HG03575 (cell line): ENCODE data around the gene SIRT5.

Experiments used
- ATAC-seq: cut with Tn5 transposase; IDR thresholded peaks from one replicate; pipeline ENCODE4 v1.9.1; 2021; ENCODE audit not compliant: unreplicated experiment, insufficient number of reproducible peaks, low FRiP score; ENCODE audit errors: extremely low read depth

The SIRT5 gene

DNA sequence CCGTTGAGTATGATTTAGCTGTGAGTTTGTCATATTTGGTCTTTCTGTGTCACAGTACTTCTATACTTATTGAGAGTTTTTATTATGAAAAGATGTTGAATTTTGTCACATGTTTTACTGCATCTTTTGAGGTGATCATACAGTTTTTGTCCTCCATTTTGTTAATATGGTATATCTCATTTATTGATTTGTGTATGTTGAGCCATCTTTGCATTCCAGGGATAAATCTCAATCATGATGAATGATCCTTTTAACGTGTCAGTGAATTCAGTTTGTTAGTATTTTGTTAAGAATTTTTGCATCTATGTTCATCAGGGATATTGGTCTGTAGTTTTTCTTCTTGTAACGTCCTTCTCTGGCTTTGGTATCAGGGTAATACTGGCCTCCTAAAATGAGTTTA lies 3.5 kb downstream of the SIRT5 start:
- no peak for ATAC-seq

- no peak for ATAC-seq
These were observed 5.5 kb downstream of the SIRT5 start for GRCh38 chr6:13579911-13580310.

GRCh38 chr6:13581700-13582229 lies 7.4 kb downstream of the SIRT5 start:
- no peak for ATAC-seq

- ATAC-seq = no peak
These were observed 12.5 kb downstream of the SIRT5 start for GRCh38 chr6:13586603-13587542.

- ATAC-seq = no peak
These were observed 15.4 kb downstream of the SIRT5 start for GRCh38 chr6:13589801-13590200.

DNA sequence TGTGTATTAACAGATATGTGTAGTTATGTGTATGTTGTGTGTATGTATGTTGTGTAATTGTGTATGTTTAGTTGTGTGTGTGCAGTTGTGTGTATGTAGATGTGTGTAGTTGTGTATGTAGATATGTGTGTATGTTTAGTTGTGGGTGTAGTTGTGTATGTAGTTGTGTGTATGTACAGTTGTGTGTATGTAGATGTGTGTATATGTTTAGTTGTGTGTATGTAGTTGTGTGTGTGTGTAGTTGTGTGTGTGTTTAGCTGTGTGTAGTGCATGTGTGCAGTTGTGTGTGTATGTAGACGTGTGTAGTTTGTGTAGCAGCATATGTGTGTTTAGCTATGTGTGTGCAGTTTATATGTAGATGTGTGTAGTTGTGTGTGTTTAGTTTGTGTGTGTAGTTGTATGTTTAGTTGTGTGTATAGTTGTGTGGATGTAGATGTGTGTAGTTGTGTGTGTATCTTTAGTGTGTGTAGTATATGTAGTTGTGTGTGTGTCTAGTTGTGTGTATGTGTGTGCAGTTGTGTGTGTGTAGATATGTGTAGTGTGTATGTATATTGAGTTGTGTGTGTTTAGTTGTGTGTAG lies 16.3 kb downstream of the SIRT5 start:
- ATAC-seq = no peak

GRCh38 chr6:13591205-13591921 lies 17.0 kb downstream of the SIRT5 start:
- ATAC-seq = no peak

- ATAC-seq = no peak
These were observed 18.7 kb downstream of the SIRT5 start for GRCh38 chr6:13593103-13593502.

DNA sequence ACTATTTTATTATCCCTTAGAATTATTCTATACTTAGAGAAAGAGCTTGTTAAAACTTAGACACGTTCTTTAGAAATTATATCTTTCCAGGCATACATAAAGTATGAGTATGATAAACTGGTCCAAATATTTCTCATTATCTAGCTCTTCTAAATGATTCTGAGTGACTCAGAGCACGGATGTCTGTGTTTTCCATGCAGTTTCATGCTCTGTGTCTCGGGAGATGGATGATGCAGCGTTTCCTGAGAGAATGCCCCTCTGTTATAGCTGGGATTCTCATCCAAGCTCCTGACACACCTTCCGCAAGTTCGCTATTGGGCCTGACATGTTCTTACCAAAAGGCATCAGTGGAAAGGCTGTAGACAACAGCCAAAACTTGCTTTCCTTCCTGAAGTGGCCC lies 19.3 kb downstream of the SIRT5 start:
- ATAC-seq = no peak

- ATAC-seq = no peak
These were observed 22.7 kb downstream of the SIRT5 start for GRCh38 chr6:13597073-13597472.

DNA sequence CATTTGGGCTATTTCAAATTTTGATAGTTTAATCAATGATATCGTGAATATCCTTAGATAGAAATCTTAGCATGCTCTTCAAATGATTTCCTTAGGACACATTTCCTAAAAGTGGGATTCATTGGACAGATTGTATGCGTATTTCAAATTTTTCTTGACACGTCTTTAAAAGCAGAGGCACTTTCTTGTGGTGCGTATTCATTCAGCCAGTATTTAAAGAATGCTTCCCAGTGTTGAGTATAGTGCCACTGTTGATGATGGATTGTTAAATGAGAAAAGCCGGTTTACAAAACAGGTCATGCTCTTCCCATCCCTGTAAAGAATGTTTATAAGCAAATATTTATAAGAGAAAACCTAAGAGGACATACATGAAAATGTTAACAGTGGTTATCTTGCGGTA lies 25.6 kb downstream of the SIRT5 start:
- ATAC-seq = no peak

- ATAC-seq = no peak
These were observed 29.7 kb downstream of the SIRT5 start for GRCh38 chr6:13604135-13604534.

DNA sequence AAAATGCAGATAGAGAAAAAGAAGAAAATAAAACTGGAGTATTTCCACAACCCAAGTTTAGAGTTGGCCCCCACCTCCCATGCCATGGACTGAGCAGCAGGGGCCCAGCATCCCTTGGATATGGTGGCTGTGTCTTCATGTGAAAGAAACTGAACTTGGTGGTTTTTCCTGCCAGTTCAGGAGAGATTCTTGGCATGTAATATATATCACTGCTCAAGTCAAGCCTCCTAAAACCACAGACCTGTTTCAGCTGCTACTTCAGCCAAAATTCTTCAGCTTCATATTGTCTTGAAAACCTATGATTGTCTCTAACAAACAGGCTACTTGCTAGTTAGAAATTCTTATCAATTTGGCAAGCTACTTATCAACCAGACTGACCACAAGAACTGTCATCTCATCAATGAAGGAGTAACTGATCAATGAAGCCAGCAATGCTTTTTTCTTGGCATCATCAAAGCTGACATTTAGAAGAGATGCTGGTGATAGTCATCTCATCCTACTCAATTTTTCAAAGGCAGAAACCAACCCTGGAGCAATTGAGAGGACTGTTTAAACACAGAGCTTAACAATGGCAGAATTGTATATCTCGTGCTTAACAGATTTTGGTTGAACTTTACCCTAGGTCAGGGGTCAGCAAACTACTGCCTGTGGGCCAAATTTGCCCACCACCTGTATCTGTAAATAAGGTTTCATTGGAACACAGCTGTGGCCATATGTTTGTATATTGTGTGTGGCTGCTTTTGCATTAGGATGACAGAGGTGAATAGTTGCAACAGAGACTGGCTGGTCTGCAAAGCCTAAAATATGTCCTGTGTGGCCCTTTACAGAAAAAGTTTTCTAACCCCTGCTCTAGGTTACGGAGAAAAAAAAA lies 30.4 kb downstream of the SIRT5 start:
- ATAC-seq = no peak

- no peak for ATAC-seq
These were observed 31.2 kb downstream of the SIRT5 start for GRCh38 chr6:13605634-13606033.

- no peak for ATAC-seq
These were observed 37.3 kb downstream of the SIRT5 start for GRCh38 chr6:13611715-13612114.

- ATAC-seq = no peak
These were observed 38.7 kb downstream of the SIRT5 start for GRCh38 chr6:13613029-13613594.

- ATAC-seq = no peak
These were observed 39.9 kb downstream of the SIRT5 start for GRCh38 chr6:13614126-13614925.
